ENCODE results near the gene GPC1. TPM values are rescaled to one million over a fixed set of nuclear protein-coding genes. Genes with fewer than 3 reads are reported as not detected.

The GPC1 gene
- total RNA-seq, 2 donors from 2014 or later = 80.7 to 447 TPM

DNA sequence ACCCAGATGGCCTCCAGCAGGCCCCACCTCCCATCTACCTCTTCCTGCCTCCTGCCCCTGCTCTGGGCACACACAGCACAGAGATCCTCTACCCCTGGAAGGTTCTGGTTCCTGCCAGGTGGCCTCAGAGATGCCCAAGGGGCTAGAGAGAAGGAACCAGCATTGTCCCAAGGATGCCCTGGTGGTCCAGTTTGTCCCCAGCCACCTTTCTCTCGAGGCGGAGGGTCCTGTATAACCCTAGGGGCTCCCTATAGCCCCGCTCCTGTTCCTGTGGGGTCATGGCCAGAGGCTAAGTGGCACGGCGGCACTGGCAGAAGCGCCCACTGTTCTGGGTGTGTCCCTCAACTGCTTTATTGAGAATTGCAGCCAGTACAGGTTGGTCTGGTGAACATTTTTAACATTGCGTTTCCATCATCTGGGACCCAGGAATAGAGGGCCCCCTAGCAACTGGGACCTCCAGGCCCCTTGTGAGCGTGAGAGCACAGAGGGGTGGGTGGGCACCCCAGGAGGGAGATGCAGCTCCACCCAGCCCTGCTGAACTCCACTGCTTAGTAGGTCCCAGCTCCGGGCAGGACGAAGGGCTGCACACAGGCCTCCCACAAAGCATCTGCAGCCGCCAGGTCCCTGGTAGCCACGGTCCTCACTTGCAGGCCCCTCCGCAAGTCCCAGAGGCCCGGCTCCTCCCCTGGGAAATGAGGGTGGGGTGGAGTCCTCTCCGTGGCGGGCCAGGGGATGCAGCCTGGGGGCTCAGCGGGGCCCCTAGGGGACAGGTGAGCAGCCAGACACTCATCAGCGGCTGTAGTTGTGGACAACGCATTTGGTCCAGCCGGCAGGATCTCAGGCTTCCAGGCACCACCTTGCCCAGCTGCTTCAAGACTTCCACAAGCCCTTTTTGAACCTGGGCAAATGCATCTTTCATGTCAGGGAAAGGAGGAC is 33.1 kb downstream of the GPC1 start:
- Histone ChIP-seq H3K4me3 (no peak overlapping the region), H3K4me1 (replicated peaks) (no peaks in the 10 kb centered on the region), H3K9me3 (no peaks in the 10 kb centered on the region), H3K27me3 (replicated peaks; ENCODE audit: insufficient read depth) (no peaks in the 10 kb centered on the region), H3K36me3 (no peaks in the 10 kb centered on the region), H3K27ac (no peak overlapping the region)
- intact Hi-C loops (cut with DNase I) = no loop called here
- TF ChIP-seq POLR2AphosphoS5 (IDR thresholded peaks at IDR 0.05) (no peak), POLR2A (IDR thresholded peaks at IDR 0.05) (no peak)
- TF ChIP-seq, protein P1, sequence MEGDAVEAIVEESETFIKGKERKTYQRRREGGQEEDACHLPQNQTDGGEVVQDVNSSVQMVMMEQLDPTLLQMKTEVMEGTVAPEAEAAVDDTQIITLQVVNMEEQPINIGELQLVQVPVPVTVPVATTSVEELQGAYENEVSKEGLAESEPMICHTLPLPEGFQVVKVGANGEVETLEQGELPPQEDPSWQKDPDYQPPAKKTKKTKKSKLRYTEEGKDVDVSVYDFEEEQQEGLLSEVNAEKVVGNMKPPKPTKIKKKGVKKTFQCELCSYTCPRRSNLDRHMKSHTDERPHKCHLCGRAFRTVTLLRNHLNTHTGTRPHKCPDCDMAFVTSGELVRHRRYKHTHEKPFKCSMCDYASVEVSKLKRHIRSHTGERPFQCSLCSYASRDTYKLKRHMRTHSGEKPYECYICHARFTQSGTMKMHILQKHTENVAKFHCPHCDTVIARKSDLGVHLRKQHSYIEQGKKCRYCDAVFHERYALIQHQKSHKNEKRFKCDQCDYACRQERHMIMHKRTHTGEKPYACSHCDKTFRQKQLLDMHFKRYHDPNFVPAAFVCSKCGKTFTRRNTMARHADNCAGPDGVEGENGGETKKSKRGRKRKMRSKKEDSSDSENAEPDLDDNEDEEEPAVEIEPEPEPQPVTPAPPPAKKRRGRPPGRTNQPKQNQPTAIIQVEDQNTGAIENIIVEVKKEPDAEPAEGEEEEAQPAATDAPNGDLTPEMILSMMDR (IDR thresholded peaks at IDR 0.05) = no peak
- DNase-seq (ENCODE audit: low spot score) = peak; percentile 2
- 56% methylated on average over 20 of the region's 20 CpGs for WGBS

DNA sequence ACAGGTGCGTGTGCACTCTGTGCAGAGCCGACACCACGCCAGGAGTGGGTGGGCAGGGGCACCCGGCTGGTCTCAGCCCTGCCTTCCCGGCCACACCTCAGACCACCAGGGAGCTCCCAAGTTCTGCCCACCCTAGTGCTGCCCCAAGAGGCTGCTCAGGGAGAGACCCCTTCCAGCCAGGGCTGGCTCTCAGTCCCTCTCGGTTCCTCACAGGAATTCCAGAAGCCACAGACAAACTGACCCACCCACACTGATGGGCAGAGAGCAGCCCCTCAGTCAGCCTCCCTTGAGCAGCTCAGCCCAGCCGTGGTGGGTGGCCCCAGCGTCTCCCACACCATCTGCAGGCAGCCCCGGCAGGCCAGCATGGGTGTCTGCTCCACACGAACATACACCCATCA is 33.8 kb downstream of the GPC1 start:
- Histone ChIP-seq H3K9me3 (no peaks in the 10 kb centered on the region), H3K27me3 (replicated peaks; ENCODE audit: insufficient read depth) (no peaks in the 10 kb centered on the region), H3K36me3 (no peaks in the 10 kb centered on the region), H3K4me1 (replicated peaks) (no peaks in the 10 kb centered on the region), H3K27ac (no peak overlapping the region), H3K4me3 (no peak overlapping the region)
- peak; percentile 3 for DNase-seq (ENCODE audit: low spot score)
- TF ChIP-seq, protein P1 (IDR thresholded peaks at IDR 0.05) = no peak
- TF ChIP-seq POLR2A (IDR thresholded peaks at IDR 0.05) = no peak
- TF ChIP-seq POLR2AphosphoS5 (IDR thresholded peaks at IDR 0.05) = no peak
- intact Hi-C loops (cut with DNase I) = no loop called here
- 42% methylated on average over 10 of the region's 10 CpGs for WGBS

DNA sequence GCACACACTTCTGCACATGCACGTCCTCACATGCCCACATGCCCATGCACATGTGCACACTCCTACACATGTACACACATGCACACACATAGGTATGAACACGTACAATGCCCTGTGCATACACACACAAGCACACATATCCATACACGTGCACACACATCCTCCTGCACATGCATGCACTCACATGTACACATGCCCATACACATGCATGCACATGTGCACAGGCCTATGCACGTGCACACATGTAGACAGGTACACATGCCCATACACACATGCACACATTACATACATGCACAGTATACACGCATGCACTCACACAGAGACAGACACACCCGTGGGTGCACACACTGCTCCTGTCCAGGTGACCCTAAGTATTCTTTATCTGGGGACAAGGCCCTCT is 34.3 kb downstream of the GPC1 start:
- intact Hi-C loops (cut with DNase I) = no loop called here
- Histone ChIP-seq H3K9me3 (no peaks in the 10 kb centered on the region), H3K27me3 (replicated peaks; ENCODE audit: insufficient read depth) (no peaks in the 10 kb centered on the region), H3K36me3 (no peaks in the 10 kb centered on the region), H3K27ac (no peak overlapping the region), H3K4me3 (no peak overlapping the region), H3K4me1 (replicated peaks) (no peaks in the 10 kb centered on the region)
- 94% methylated on average over 6 of the region's 6 CpGs for WGBS
- TF ChIP-seq, protein P1 (IDR thresholded peaks at IDR 0.05) = no peak
- TF ChIP-seq POLR2AphosphoS5 (IDR thresholded peaks at IDR 0.05) = no peak
- no peak for TF ChIP-seq POLR2A (IDR thresholded peaks at IDR 0.05)
- DNase-seq (ENCODE audit: low spot score) = peak; percentile 3

DNA sequence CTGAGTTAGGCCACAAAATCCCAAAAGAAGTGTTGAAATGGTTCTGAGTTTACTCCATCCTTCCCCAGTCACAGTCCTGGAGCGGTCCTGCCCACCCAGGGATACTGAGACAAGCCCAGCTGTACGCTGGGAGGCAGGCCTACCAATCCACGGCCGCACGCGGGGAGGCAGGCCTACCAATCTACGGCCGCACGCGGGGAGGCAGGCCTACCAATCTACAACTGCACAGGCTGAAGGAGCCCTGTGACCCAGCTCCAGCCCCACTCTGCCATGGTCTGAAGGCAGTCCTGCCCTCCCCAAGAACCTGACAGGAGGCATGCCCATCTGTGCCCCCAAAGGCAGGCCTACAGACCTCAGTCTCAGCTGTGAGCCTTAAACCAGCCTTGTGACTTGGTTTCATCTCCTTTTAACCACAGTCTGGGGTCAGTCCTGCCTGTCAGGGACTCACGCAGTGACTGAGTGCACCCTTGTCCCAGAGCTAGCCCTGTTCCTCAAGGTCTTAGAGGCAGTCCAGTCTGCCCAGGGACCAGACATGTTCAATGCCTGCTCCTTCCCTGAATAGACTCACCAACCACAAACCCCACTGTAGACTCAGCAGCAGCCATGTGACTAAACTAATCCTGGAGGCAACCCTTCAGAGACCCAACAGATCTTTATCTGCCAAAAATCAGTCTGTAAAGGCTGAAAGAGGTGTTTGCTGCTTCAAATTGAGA is 36.8 kb downstream of the GPC1 start:
- Histone ChIP-seq H3K4me1 (replicated peaks) (no peaks in the 10 kb centered on the region), H3K36me3 (no peaks in the 10 kb centered on the region), H3K9me3 (no peaks in the 10 kb centered on the region), H3K27ac (no peak overlapping the region), H3K4me3 (no peak overlapping the region), H3K27me3 (replicated peaks; ENCODE audit: insufficient read depth) (no peaks in the 10 kb centered on the region)
- 98% methylated on average over 10 of the region's 11 CpGs for WGBS
- TF ChIP-seq POLR2AphosphoS5 (IDR thresholded peaks at IDR 0.05) (no peak), POLR2A (IDR thresholded peaks at IDR 0.05) (no peak)
- TF ChIP-seq, protein P1 (IDR thresholded peaks at IDR 0.05) = no peak
- intact Hi-C loops (cut with DNase I) = no loop called here
- no peak for DNase-seq (ENCODE audit: low spot score)
